Measurements from ENCODE around the gene CHCHD2. TPM values are rescaled to one million over a fixed set of nuclear protein-coding genes. Genes with fewer than 3 reads are reported as not detected.

CHCHD2 gene
- total RNA-seq, 1 experiment from 2014 or later = 218 TPM

DNA sequence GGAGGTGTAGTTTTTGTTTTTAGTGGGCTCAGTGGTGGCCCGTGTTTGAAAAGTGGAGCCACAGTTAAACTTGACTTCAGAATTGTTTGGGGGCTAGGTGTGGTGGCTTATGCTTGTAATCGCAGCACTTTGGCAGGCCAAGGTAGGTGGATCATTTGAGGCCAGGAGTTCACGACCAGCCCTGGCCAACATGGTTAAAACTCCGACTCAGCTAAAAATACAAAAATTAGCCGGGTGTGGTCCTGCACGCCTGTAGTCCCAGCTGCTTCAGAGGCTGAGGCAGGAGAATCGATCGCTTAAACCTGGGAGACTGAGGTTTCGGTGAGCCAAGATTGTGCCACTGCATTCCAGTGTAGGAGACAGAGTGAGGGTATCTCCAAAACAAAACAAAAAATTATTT is 52.9 kb downstream of the CHCHD2 start:
- WGBS (ENCODE audit: extremely low coverage, insufficient read length, low lambda C conversion rate) = no CpG with 5 or more reads among the region's 9 CpGs
- H3K4me3 Mint-ChIP-seq = peak overlapping the region; percentile 94 to 98
- H3K27ac ChIP-seq (ENCODE audit: insufficient read length, low read depth, low read length) = no peak overlapping the region

More for the DNA sequence above, 52.9 kb downstream of the CHCHD2 start:
- peak overlapping the region; percentile 16 for H3K4me2 ChIP-seq (ENCODE audit: insufficient read depth, insufficient read length, low read length)
- H3K79me2 ChIP-seq (ENCODE audit: insufficient read depth, low read length) = peaks cover 15% of the 10 kb centered on the region; the same call in 1 of the 2 replicates
- Mint-ChIP-seq H3K27me3 (ENCODE audit: low read depth) (no peaks in the 10 kb centered on the region), H3K9me3 (no peaks in the 10 kb centered on the region), H3K27ac (peak overlapping the region; percentile 22 to 84 (median 61); a peak in 3 of 7 replicates), H3K4me1 (peaks cover 7 to 26% of the 10 kb centered on the region in 2 experiments), H3K36me3 (ENCODE audit: insufficient read depth in 1 of 3, low read depth in 3 of 3) (peaks cover 53 to 64% (median 63%) of the 10 kb centered on the region in 3 experiments)
- no peaks in the 10 kb centered on the region; the same call in 1 of the 2 replicates for H3K4me1 ChIP-seq (ENCODE audit: insufficient read depth, low read length)
- H3K79me1 ChIP-seq (ENCODE audit: insufficient read depth, low read depth, low read length, poor library complexity, severe bottlenecking) = peaks cover 5% of the 10 kb centered on the region
- no peak overlapping the region for H3K18ac ChIP-seq (ENCODE audit: insufficient read length, low read depth, low read length)
- no peak overlapping the region for H2BK12ac ChIP-seq (ENCODE audit: insufficient read length, low read depth, low read length)
- H4K91ac ChIP-seq (ENCODE audit: insufficient read length, low read depth, low read length) = no peak overlapping the region
- H2BK5ac ChIP-seq (ENCODE audit: insufficient read length, low read length) = no peak overlapping the region
- TF ChIP-seq, protein P1, sequence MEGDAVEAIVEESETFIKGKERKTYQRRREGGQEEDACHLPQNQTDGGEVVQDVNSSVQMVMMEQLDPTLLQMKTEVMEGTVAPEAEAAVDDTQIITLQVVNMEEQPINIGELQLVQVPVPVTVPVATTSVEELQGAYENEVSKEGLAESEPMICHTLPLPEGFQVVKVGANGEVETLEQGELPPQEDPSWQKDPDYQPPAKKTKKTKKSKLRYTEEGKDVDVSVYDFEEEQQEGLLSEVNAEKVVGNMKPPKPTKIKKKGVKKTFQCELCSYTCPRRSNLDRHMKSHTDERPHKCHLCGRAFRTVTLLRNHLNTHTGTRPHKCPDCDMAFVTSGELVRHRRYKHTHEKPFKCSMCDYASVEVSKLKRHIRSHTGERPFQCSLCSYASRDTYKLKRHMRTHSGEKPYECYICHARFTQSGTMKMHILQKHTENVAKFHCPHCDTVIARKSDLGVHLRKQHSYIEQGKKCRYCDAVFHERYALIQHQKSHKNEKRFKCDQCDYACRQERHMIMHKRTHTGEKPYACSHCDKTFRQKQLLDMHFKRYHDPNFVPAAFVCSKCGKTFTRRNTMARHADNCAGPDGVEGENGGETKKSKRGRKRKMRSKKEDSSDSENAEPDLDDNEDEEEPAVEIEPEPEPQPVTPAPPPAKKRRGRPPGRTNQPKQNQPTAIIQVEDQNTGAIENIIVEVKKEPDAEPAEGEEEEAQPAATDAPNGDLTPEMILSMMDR (conservative IDR thresholded peaks at IDR 0.05) = no peak
- no peak overlapping the region for H3K4ac ChIP-seq (ENCODE audit: low read depth, low read length)
- H2BK20ac ChIP-seq (ENCODE audit: low read depth, low read length, poor library complexity, severe bottlenecking) = no peak overlapping the region
- no peak overlapping the region for H2AK5ac ChIP-seq (ENCODE audit: insufficient read length, low read length)
- H3K56ac ChIP-seq (ENCODE audit: insufficient read length, low read depth, low read length) = no peak overlapping the region
- no peak overlapping the region for H3K9ac ChIP-seq (ENCODE audit: extremely low read depth, insufficient read length, low read length)
- no peak overlapping the region for H2AFZ ChIP-seq (ENCODE audit: low read length)
- no peak for DNase-seq
- peak overlapping the region; percentile 38 for H4K8ac ChIP-seq (replicated peaks; ENCODE audit: insufficient read length, low read depth, low read length)
- no peaks in the 10 kb centered on the region for H4K20me1 ChIP-seq (ENCODE audit: control insufficient read depth, insufficient read depth, insufficient read length)
- no peaks in the 10 kb centered on the region for H3K27me3 ChIP-seq (ENCODE audit: insufficient read depth, low read length)
- H2BK15ac ChIP-seq (ENCODE audit: low read depth, low read length) = no peak overlapping the region
- H3K9me3 ChIP-seq (ENCODE audit: control insufficient read depth, low read depth, low read length) = no peaks in the 10 kb centered on the region
- H3K23ac ChIP-seq (ENCODE audit: insufficient read length, low read depth, low read length) = no peak overlapping the region
- H4K5ac ChIP-seq (ENCODE audit: insufficient read length, low read depth, low read length) = no peak overlapping the region
- H3K14ac ChIP-seq (ENCODE audit: insufficient read depth, low read length) = no peak overlapping the region
- H2BK120ac ChIP-seq (ENCODE audit: low read depth, low read length, poor library complexity, severe bottlenecking) = no peak overlapping the region
- H3T11ph ChIP-seq (ENCODE audit: low read length) = no peak overlapping the region
- H3K23me2 ChIP-seq (ENCODE audit: insufficient read length, low read depth, low read length, poor library complexity, severe bottlenecking) = peaks cover 5% of the 10 kb centered on the region

Other genes starting within 250 kb of the CHCHD2 start
- not detected in 2 replicates for gene SEPTIN14, start 243.7 kb downstream of the CHCHD2 start, total RNA-seq (2021)
- 2.3 and 3.6 TPM in 2 replicates for gene ZNF713, start 219.0 kb downstream of the CHCHD2 start, total RNA-seq (2021)
- gene MRPS17, start 154.6 kb downstream of the CHCHD2 start, total RNA-seq (2021) = 25.9 and 28.0 TPM in 2 replicates
- 39.7 and 40.7 TPM in 2 replicates for gene NIPSNAP2, start 141.9 kb downstream of the CHCHD2 start, total RNA-seq (2021)
- gene PSPH, start 55.0 kb downstream of the CHCHD2 start, total RNA-seq (2021) = 51.4 and 52.1 TPM in 2 replicates
- gene CCT6A, start 54.7 kb downstream of the CHCHD2 start, total RNA-seq (2021) = 303 and 310 TPM in 2 replicates
- 82.5 and 89.2 TPM in 2 replicates for gene SUMF2, start 42.2 kb downstream of the CHCHD2 start, total RNA-seq (2021)
- gene PHKG1, start 13.5 kb downstream of the CHCHD2 start, total RNA-seq (2021) = 0.42 and 0.64 TPM in 2 replicates
- gene NUPR2, start 9.9 kb upstream of the CHCHD2 start, total RNA-seq (2021) = not detected in 2 replicates

Data from H9 (cell line).